ENCODE data around the gene ARID3B.
"Not testable (repeated sequence)": the region's sequence is repeated elsewhere in the genome, so short reads cannot be mapped to it uniquely, and the experiment has no call there.

ARID3B gene

GRCh38 chr15:74540761-74541493 lies at the start of gene ARID3B:
Gene ARID3B, plus strand, starts transcription at chr15:74541220. Its CDS starts 2,717 bp downstream, at chr15:74543937.
- DNase-seq (ENCODE audit: low spot score) = peak; percentile 98

- DNase-seq (ENCODE audit: low spot score) = no peak
Measured at GRCh38 chr15:74496648-74497047, 44.4 kb upstream of the ARID3B start.

GRCh38 chr15:74497584-74497983 lies 43.4 kb upstream of the ARID3B start:
- peak; percentile 83 for DNase-seq (ENCODE audit: low spot score)

- DNase-seq (ENCODE audit: low spot score) = no peak
Measured at GRCh38 chr15:74499366-74499765, 41.7 kb upstream of the ARID3B start.

GRCh38 chr15:74500401-74500800 lies 40.6 kb upstream of the ARID3B start:
- no peak for DNase-seq (ENCODE audit: low spot score)

- no peak for DNase-seq (ENCODE audit: low spot score)
Measured at GRCh38 chr15:74502301-74502700, 38.7 kb upstream of the ARID3B start.

- no peak for DNase-seq (ENCODE audit: low spot score)
Measured at GRCh38 chr15:74504418-74504817, 36.6 kb upstream of the ARID3B start.

- no peak for DNase-seq (ENCODE audit: low spot score)
Measured at GRCh38 chr15:74504836-74505235, 36.2 kb upstream of the ARID3B start.

- no peak for DNase-seq (ENCODE audit: low spot score)
Measured at GRCh38 chr15:74505837-74506514, 35.0 kb upstream of the ARID3B start.

- DNase-seq (ENCODE audit: low spot score) = no peak
Measured at GRCh38 chr15:74506515-74506840, 34.5 kb upstream of the ARID3B start.

- no peak for DNase-seq (ENCODE audit: low spot score)
Measured at GRCh38 chr15:74511583-74511982, 29.4 kb upstream of the ARID3B start.

GRCh38 chr15:74514059-74514458 lies 27.0 kb upstream of the ARID3B start:
- not testable (repeated sequence) for DNase-seq (ENCODE audit: low spot score)

GRCh38 chr15:74517096-74517495 lies 23.9 kb upstream of the ARID3B start:
- DNase-seq (ENCODE audit: low spot score) = no peak

GRCh38 chr15:74519311-74519710 lies 21.7 kb upstream of the ARID3B start:
- no peak for DNase-seq (ENCODE audit: low spot score)

- DNase-seq (ENCODE audit: low spot score) = no peak
Measured at GRCh38 chr15:74520407-74520806, 20.6 kb upstream of the ARID3B start.

GRCh38 chr15:74523982-74524381 lies 17.0 kb upstream of the ARID3B start:
- DNase-seq (ENCODE audit: low spot score) = peak; percentile 39

GRCh38 chr15:74525309-74525708 lies 15.7 kb upstream of the ARID3B start:
- no peak for DNase-seq (ENCODE audit: low spot score)

- DNase-seq (ENCODE audit: low spot score) = peak; percentile 89
Measured at GRCh38 chr15:74525945-74526344, 15.1 kb upstream of the ARID3B start.

GRCh38 chr15:74528876-74529275 lies 12.1 kb upstream of the ARID3B start:
- no peak for DNase-seq (ENCODE audit: low spot score)

GRCh38 chr15:74529921-74530320 lies 11.1 kb upstream of the ARID3B start:
- peak; percentile 20 for DNase-seq (ENCODE audit: low spot score)

GRCh38 chr15:74530771-74531143 lies 10.3 kb upstream of the ARID3B start:
- DNase-seq (ENCODE audit: low spot score) = no peak

GRCh38 chr15:74531144-74531811 lies 9.7 kb upstream of the ARID3B start:
- DNase-seq (ENCODE audit: low spot score) = peak; percentile 55

GRCh38 chr15:74535388-74536084 lies 5.5 kb upstream of the ARID3B start:
- DNase-seq (ENCODE audit: low spot score) = no peak

Data from SW480 (cell line).